Amygdala (tissue), 56 donors: Measurements from ENCODE around the gene CEP290.

ENCODE experiments used
- DNase-seq, 56 donors: peaks; one replicate each; lab custom pipeline; 2025; lab: John Stamatoyannopoulos, UW

Gene CEP290

GRCh38 chr12:88141774-88142609 is at the start of gene CEP290, which contains the start of gene TMTC3:
Gene CEP290, minus strand, starts transcription at chr12:88142088. Its CDS starts 781 bp downstream, at chr12:88141307.
Gene TMTC3, plus strand, starts transcription at chr12:88142307. Its CDS starts 6,009 bp downstream, at chr12:88148316.
- DNase-seq, result peak; percentile 65 to 99 (median 97)

- no peak for DNase-seq
Measured at GRCh38 chr12:88188180-88188579, 46.3 kb upstream of the CEP290 start.

GRCh38 chr12:88187571-88187970 is 45.7 kb upstream of the CEP290 start:
- DNase-seq, result no peak

- no peak for DNase-seq
Measured at GRCh38 chr12:88185988-88186387, 44.1 kb upstream of the CEP290 start.

- DNase-seq, result no peak
Measured at GRCh38 chr12:88185279-88185678, 43.4 kb upstream of the CEP290 start.

GRCh38 chr12:88184196-88184595 is 42.3 kb upstream of the CEP290 start:
- DNase-seq, result no peak

- DNase-seq, result no peak
Measured at GRCh38 chr12:88182416-88182815, 40.5 kb upstream of the CEP290 start.

GRCh38 chr12:88181881-88182280 is 40.0 kb upstream of the CEP290 start:
- DNase-seq, result no peak

GRCh38 chr12:88179436-88180014 is 37.6 kb upstream of the CEP290 start:
- DNase-seq, result no peak

GRCh38 chr12:88175544-88175943 is 33.7 kb upstream of the CEP290 start:
- DNase-seq, result no peak

- DNase-seq, result no peak
Measured at GRCh38 chr12:88172844-88173407, 31.0 kb upstream of the CEP290 start.

- no peak for DNase-seq
Measured at GRCh38 chr12:88167384-88167783, 25.5 kb upstream of the CEP290 start.

- no peak for DNase-seq
Measured at GRCh38 chr12:88166179-88166578, 24.3 kb upstream of the CEP290 start.

GRCh38 chr12:88163371-88163770 is 21.5 kb upstream of the CEP290 start:
- no peak for DNase-seq

- no peak for DNase-seq
Measured at GRCh38 chr12:88156075-88156654, 14.3 kb upstream of the CEP290 start.

GRCh38 chr12:88153959-88154358 is 12.1 kb upstream of the CEP290 start:
- DNase-seq, result no peak

- no peak for DNase-seq
Measured at GRCh38 chr12:88150063-88150462, 8.2 kb upstream of the CEP290 start.

- DNase-seq, result no peak
Measured at GRCh38 chr12:88145567-88146505, 3.9 kb upstream of the CEP290 start.

GRCh38 chr12:88144546-88145468 is 2.9 kb upstream of the CEP290 start:
- DNase-seq, result no peak
